H1 (cell line): ENCODE measurements around the gene RNF135. TPM values are rescaled to one million over a fixed set of nuclear protein-coding genes. Genes with fewer than 3 reads are reported as not detected.

Experiments
- CTCF ChIA-PET: fragments of 300-600 bp; sonication (Branson Sonifier 250); formaldehyde crosslinking; loops from one replicate; lab custom pipeline; 2021; ENCODE audit not compliant: partially characterized antibody; lab: Charles Lee
- POLR2A ChIA-PET: fragments of 300-600 bp; sonication (Branson Sonifier 250); formaldehyde crosslinking; loops from one replicate; lab custom pipeline; 2021; ENCODE audit warnings: inconsistent platforms; ENCODE audit not compliant: partially characterized antibody; lab: Charles Lee
- DNase-seq, 2 experiments: peaks; one replicate each; pipeline versions ENCODE4 v3.0.0 to v3.0.0-alpha.2; 2010 to 2022; ENCODE audit warnings: low spot score in 2 of 2, low read depth in 1 of 2, mixed read lengths in 1 of 2
- FAIRE-seq: peaks from 2 replicates; lab custom pipeline; 2011; peaks lifted over from hg19 to GRCh38; lab: Jason Lieb, UNC
- H2AFZ ChIP-seq: 2 replicates; pipeline ENCODE4 v1.8.1; 2012; ENCODE audit warnings: low read length, inconsistent platforms
- H2AK5ac ChIP-seq: 2 replicates; pipeline ENCODE4 v1.6.1; 2013; ENCODE audit warnings: low read depth, low read length
- H2BK120ac ChIP-seq: replicated peaks from 2 replicates; pipeline ENCODE3; 2013; ENCODE audit warnings: low read depth, low read length, inconsistent platforms
- H2BK12ac ChIP-seq: 2 replicates; pipeline ENCODE4 v1.6.1; 2013; ENCODE audit warnings: low read depth, low read length
- H2BK15ac ChIP-seq: 2 replicates; pipeline ENCODE4 v1.6.1; 2013; ENCODE audit warnings: low read length
- H2BK20ac ChIP-seq: 2 replicates; pipeline ENCODE4 v1.6.1; 2013; ENCODE audit warnings: low read length
- H2BK5ac ChIP-seq: 2 replicates; pipeline ENCODE4 v1.6.1; 2013; ENCODE audit warnings: low read depth, low read length
- H3K14ac ChIP-seq: 2 replicates; pipeline ENCODE4 v1.6.1; 2013; ENCODE audit warnings: inconsistent platforms; ENCODE audit not compliant: insufficient read length
- H3K18ac ChIP-seq: 2 replicates; pipeline ENCODE4 v1.6.1; 2013; ENCODE audit warnings: low read length; ENCODE audit errors: extremely low read depth
- H3K23ac ChIP-seq: 2 replicates; pipeline ENCODE4 v1.6.1; 2013; ENCODE audit warnings: inconsistent platforms; ENCODE audit not compliant: insufficient read length
- H3K23me2 ChIP-seq: 2 replicates; pipeline ENCODE4 v1.6.1; 2013; ENCODE audit warnings: low read depth, low read length
- H3K27ac ChIP-seq: 2 replicates; pipeline ENCODE4 v1.6.1; 2011; ENCODE audit warnings: low read depth, low read length, inconsistent platforms
- H3K27me3 ChIP-seq, 4 experiments: replicated peaks in 1 of 4; 1 replicate in 1 of 4; 2 replicates in 3 of 4; pipeline versions ENCODE4 v1.6.1 to v1.8.1; 2011 to 2013; ENCODE audit warnings: low read length in 3 of 4, mild to moderate bottlenecking in 3 of 4, inconsistent platforms in 2 of 4, mixed read lengths in 2 of 4, moderate library complexity in 1 of 4; ENCODE audit not compliant: control insufficient read depth in 3 of 4, insufficient read depth in 3 of 4; ENCODE audit errors: extremely low read depth in 1 of 4
- H3K36me3 ChIP-seq, 4 experiments: 2 replicates each; pipeline versions ENCODE4 v1.6.1 to v1.8.1; 2011 to 2013; ENCODE audit warnings: mild to moderate bottlenecking in 4 of 4, low read length in 3 of 4, moderate library complexity in 2 of 4, control low read depth in 1 of 4, inconsistent platforms in 1 of 4; ENCODE audit not compliant: insufficient read depth in 4 of 4, control insufficient read depth in 2 of 4
- H3K4ac ChIP-seq: replicated peaks from 2 replicates; pipeline ENCODE3; 2013; ENCODE audit warnings: low read length, low read depth, mixed read lengths, inconsistent platforms; ENCODE audit not compliant: insufficient read length
- H3K4me1 ChIP-seq, 4 experiments: replicated peaks in 1 of 4; 1 replicate in 1 of 4; 2 replicates in 3 of 4; pipeline versions ENCODE4 v1.6.1 to v1.8.1; 2011 to 2013; ENCODE audit warnings: low read length in 3 of 4, inconsistent platforms in 2 of 4, mixed read lengths in 1 of 4; ENCODE audit not compliant: insufficient read depth in 4 of 4, control insufficient read depth in 3 of 4
- H3K4me2 ChIP-seq, 2 experiments: 2 replicates each; pipeline versions ENCODE4 v1.6.1 to v1.8.1; 2011 to 2013; ENCODE audit warnings: low read depth in 2 of 2, low read length in 2 of 2, control low read depth in 1 of 2, inconsistent platforms in 1 of 2, mild to moderate bottlenecking in 1 of 2; ENCODE audit not compliant: insufficient read depth in 1 of 2
- H3K4me3 ChIP-seq, 4 experiments: fragments of 200-600, 300-600 bp in 1 of 4; sonication (generic), shearing (Covaris generic), sonication (Bioruptor Twin) in 1 of 4; 2 replicates each; pipeline versions ENCODE4 v1.5.1 to v1.8.1; 2011 to 2016; ENCODE audit warnings: low read length in 4 of 4, low read depth in 3 of 4, control low read depth in 2 of 4, inconsistent platforms in 2 of 4, mild to moderate bottlenecking in 2 of 4, mixed read lengths in 1 of 4, moderate library complexity in 1 of 4; ENCODE audit not compliant: insufficient read depth in 2 of 4; ENCODE audit errors: extremely low read depth in 1 of 4
- H3K56ac ChIP-seq: replicated peaks from 2 replicates; pipeline ENCODE3; 2013; ENCODE audit warnings: low read depth, mild to moderate bottlenecking, mixed read lengths, low read length, inconsistent platforms; ENCODE audit not compliant: insufficient read length
- H3K79me1 ChIP-seq: 2 replicates; pipeline ENCODE4 v1.6.1; 2013; ENCODE audit warnings: low read depth, low read length, control low read depth
- H3K79me2 ChIP-seq, 2 experiments: 2 replicates each; pipeline versions ENCODE4 v1.6.1 to v1.8.1; 2012 to 2013; ENCODE audit warnings: low read length in 2 of 2, mild to moderate bottlenecking in 2 of 2, inconsistent platforms in 1 of 2; ENCODE audit not compliant: insufficient read depth in 2 of 2, control insufficient read depth in 1 of 2
- H3K9ac ChIP-seq, 4 experiments: replicated peaks in 1 of 4; 1 replicate in 1 of 4; 2 replicates in 3 of 4; pipeline versions ENCODE4 v1.6.1 to v1.8.1; 2011 to 2013; ENCODE audit warnings: low read depth in 3 of 4, low read length in 3 of 4, control low read depth in 2 of 4, mild to moderate bottlenecking in 2 of 4, moderate library complexity in 2 of 4, inconsistent platforms in 1 of 4; ENCODE audit errors: extremely low read depth in 1 of 4
- H3K9me3 ChIP-seq, 2 experiments: 2 replicates each; pipeline versions ENCODE4 v1.6.1 to v1.8.1; 2012 to 2013; ENCODE audit warnings: mild to moderate bottlenecking in 2 of 2, moderate library complexity in 2 of 2, control low read depth in 1 of 2, inconsistent platforms in 1 of 2, low read depth in 1 of 2, low read length in 1 of 2, mixed read lengths in 1 of 2; ENCODE audit not compliant: insufficient read depth in 2 of 2
- H4K20me1 ChIP-seq, 2 experiments: replicated peaks in 1 of 2; 2 replicates each; pipeline versions ENCODE3 to v1.8.1; 2011 to 2013; ENCODE audit warnings: inconsistent platforms in 2 of 2, low read length in 2 of 2, mild to moderate bottlenecking in 1 of 2; ENCODE audit not compliant: insufficient read depth in 2 of 2, control insufficient read depth in 1 of 2
- H4K5ac ChIP-seq: 2 replicates; pipeline ENCODE4 v1.6.1; 2013; ENCODE audit warnings: low read length, low read depth, mixed read lengths, inconsistent platforms; ENCODE audit not compliant: insufficient read length
- H4K8ac ChIP-seq: 2 replicates; pipeline ENCODE4 v1.8.0; 2013; ENCODE audit warnings: mild to moderate bottlenecking, moderate library complexity, low read length, inconsistent platforms; ENCODE audit not compliant: insufficient read depth; ENCODE audit errors: extremely low read depth
- H4K91ac ChIP-seq: replicated peaks from 2 replicates; pipeline ENCODE3; 2013; ENCODE audit warnings: low read length, mixed read lengths, inconsistent platforms; ENCODE audit not compliant: insufficient read length
- CTBP2 ChIP-seq: IDR thresholded peaks from 2 replicates; pipeline ENCODE4 v1.7.0; 2011; ENCODE audit warnings: borderline replicate concordance, mild to moderate bottlenecking, moderate library complexity, mixed read lengths, low read length; ENCODE audit not compliant: insufficient read depth, insufficient read length
- CTCF ChIP-seq, 3 experiments: IDR thresholded peaks; 1 replicate in 2 of 3; 2 replicates in 1 of 3; pipeline versions ENCODE4 v1.5.1 to v1.6.1; 2011; ENCODE audit warnings: low read length in 3 of 3, mild to moderate bottlenecking in 3 of 3, inconsistent platforms in 2 of 3, low read depth in 1 of 3, moderate library complexity in 1 of 3; ENCODE audit not compliant: insufficient read depth in 1 of 3; ENCODE audit errors: control extremely low read depth in 1 of 3
- RAD21 ChIP-seq, 2 experiments: IDR thresholded peaks in 1 of 2; conservative IDR thresholded peaks in 1 of 2; 2 replicates each; pipeline ENCODE4 v1.6.1; 2011; ENCODE audit warnings: low read depth in 2 of 2, low read length in 2 of 2, improper control_type of control experiment in 1 of 2, inconsistent platforms in 1 of 2, mild to moderate bottlenecking in 1 of 2, moderate library complexity in 1 of 2
- WGBS, 2 experiments: shearing (Covaris generic) in 1 of 2; methylation state at CpG; one replicate each; pipeline versions ENCODE4 v1.1.6 to v1.1.7; 2013 to 2015; ENCODE audit warnings: low lambda C conversion rate in 2 of 2, mixed read lengths in 2 of 2, inconsistent platforms in 1 of 2, low coverage in 1 of 2, missing lambda C conversion rate in 1 of 2; ENCODE audit not compliant: insufficient replicate concordance in 2 of 2, insufficient coverage in 1 of 2, insufficient read length in 1 of 2; ENCODE audit errors: extremely low coverage in 1 of 2, missing lambda C conversion rate in 1 of 2; 5-methylcytosine and 5-hydroxymethylcytosine counted together
- polyA plus RNA-seq, 7 experiments: library from polyadenylated mRNA; depleted of rRNA in 3 of 7; stranded (reverse) in 5 of 7; unstranded in 2 of 7; fragments of >200 nt in 5 of 7; fragments of 200-250 nt in 2 of 7; gene quantifications; 1 replicate in 5 of 7; 2 replicates in 1 of 7; 4 replicates in 1 of 7; pipeline versions ENCODE4 v1.2.1 to v1.2.3, GENCODE V29; 2011 to 2013; ENCODE audit warnings: missing spikeins in 2 of 7, mixed read lengths in 2 of 7
- total RNA-seq: library from RNA; stranded (reverse); fragmentation: NEBNext Ultra II Directional; extraction: Animal tissue kit (Norgen Biotek cat#: 25700); gene quantifications from 2 replicates; pipeline ENCODE4 v1.2.1, GENCODE V29; 2021

Gene RNF135
- total and polyA plus RNA-seq, 2 of the 8 experiments (the other 6 are each of a cell fraction or from before 2014, with no cell fraction given): 8.8 to 9.0 TPM

- H3K23ac ChIP-seq: no peak overlapping the region
- FAIRE-seq: no peak
- no peak overlapping the region for H3K9ac ChIP-seq
- H4K8ac ChIP-seq: no peak overlapping the region
- no peak overlapping the region for H2BK15ac ChIP-seq
- no peaks in the 10 kb centered on the region for H4K20me1 ChIP-seq
- no peak overlapping the region for H3K18ac ChIP-seq
- H3K27ac ChIP-seq: no peak overlapping the region
- H2AK5ac ChIP-seq: no peak overlapping the region
- no peak overlapping the region for H2BK120ac ChIP-seq
- no peak overlapping the region for H3K4ac ChIP-seq
- H2BK5ac ChIP-seq: no peak overlapping the region
- H3K9me3 ChIP-seq: no peaks in the 10 kb centered on the region
- no peak overlapping the region for H3K14ac ChIP-seq
- H3K4me3 ChIP-seq: no peak overlapping the region
- H3K36me3 ChIP-seq: no peaks in the 10 kb centered on the region
- ChIA-PET CTCF (interaction anchor here (0.6 to 1.5 kb wide), 4 partner anchors 29 to 641 kb away, joined by 3 to 4 read pairs (median 3); no protein-coding TSS in a partner anchor), POLR2A (interaction anchor here (2.5 kb wide), 1 partner anchor 13 kb away, joined by 16 read pairs; the partner anchor contains the start of gene RNF135)
- H2BK20ac ChIP-seq: no peak overlapping the region
- H2BK12ac ChIP-seq: no peak overlapping the region
- peak overlapping the region; percentile 85 for H2AFZ ChIP-seq
- no peaks in the 10 kb centered on the region; a peak in 1 of 7 replicates for H3K27me3 ChIP-seq
- DNase-seq: no peak
- H3K79me1 ChIP-seq: no peaks in the 10 kb centered on the region
- H3K56ac ChIP-seq: no peak overlapping the region
- no peak overlapping the region for H3K4me2 ChIP-seq
- H3K4me1 ChIP-seq: peaks cover 0 to 3% (median 0%) of the 10 kb centered on the region in 4 experiments; a peak in 3 of 7 replicates
- 73% methylated on average over 8 of the region's 8 CpGs; no CpG with 5 or more reads in 1 of the 2 experiments for WGBS, 2 experiments
- no peaks in the 10 kb centered on the region for H3K79me2 ChIP-seq
- no peak overlapping the region for H4K5ac ChIP-seq
- TF ChIP-seq CTCF (IDR thresholded peaks at IDR 0.05; ENCODE audit: control extremely low read depth in 1 of 3, insufficient read depth in 1 of 3, low read depth in 1 of 3, low read length in 3 of 3) (peak in 1 of 3 experiments; percentile 7; a peak in 1 of 4 replicates), CTBP2 (no peak), RAD21 (IDR thresholded peaks at IDR 0.05 in 1 of 2, conservative IDR thresholded peaks at IDR 0.05 in 1 of 2; ENCODE audit: low read depth in 2 of 2, low read length in 2 of 2) (0 out of 4 replicates have a peak, but pooled peaks of 1 of the 2 experiments have one; percentile 7)
- TF ChIP-seq, all 59 proteins: peak for 2
- no peak overlapping the region for H4K91ac ChIP-seq
- no peaks in the 10 kb centered on the region for H3K23me2 ChIP-seq
These were observed 14.0 kb upstream of the RNF135 start for GRCh38 chr17:30956764-30957374.
